Loucy (cell line): Measurements from ENCODE around the gene ZBED1.
"Not testable (repeated sequence)": the region's sequence is repeated elsewhere in the genome, so short reads cannot be mapped to it uniquely, and the experiment has no call there.

ENCODE experiments used
- H2AFZ ChIP-seq: fragments of 200-600 bp; sonication (generic); 2 replicates; pipeline ENCODE4 v1.6.0; 2016; ENCODE audit warnings: antibody characterized with exemption, mild to moderate bottlenecking, low read length, moderate library complexity
- H3F3A ChIP-seq: fragments of 200-600 bp; 2 replicates; pipeline ENCODE4 v1.6.0; 2016; ENCODE audit warnings: antibody characterized with exemption, low read depth, mild to moderate bottlenecking
- H3K27me3 ChIP-seq: fragments of 200-600 bp; sonication (generic); 2 replicates; pipeline ENCODE4 v1.6.1; 2014; ENCODE audit warnings: low read length, mild to moderate bottlenecking; ENCODE audit not compliant: insufficient read depth, poor library complexity, severe bottlenecking
- H3K36me3 ChIP-seq: fragments of 200-600 bp; sonication (generic); 2 replicates; pipeline ENCODE4 v1.6.1; 2016; ENCODE audit warnings: low read length; ENCODE audit not compliant: insufficient read depth
- H3K4me1 ChIP-seq: fragments of 200-600 bp; sonication (generic); 2 replicates; pipeline ENCODE4 v1.5.1; 2014; ENCODE audit warnings: low read length, mild to moderate bottlenecking; ENCODE audit not compliant: insufficient read depth, poor library complexity, severe bottlenecking
- H3K4me2 ChIP-seq: fragments of 200-600 bp; sonication (generic); 2 replicates; pipeline ENCODE4 v1.6.0; 2014; ENCODE audit warnings: antibody characterized with exemption, low read length, low read depth, mild to moderate bottlenecking; ENCODE audit not compliant: poor library complexity, severe bottlenecking
- H3K4me3 ChIP-seq: fragments of 200-600 bp; sonication (generic); 2 replicates; pipeline ENCODE4 v1.5.1; 2014; ENCODE audit warnings: low read length, mild to moderate bottlenecking, mixed read lengths; ENCODE audit not compliant: poor library complexity, severe bottlenecking
- H3K79me2 ChIP-seq: fragments of 200-600 bp; sonication (generic); 2 replicates; pipeline ENCODE4 v1.6.1; 2014; ENCODE audit warnings: low read length; ENCODE audit not compliant: insufficient read depth
- H3K9ac ChIP-seq: fragments of 200-600 bp; sonication (generic); 2 replicates; pipeline ENCODE4 v1.6.0; 2014; ENCODE audit warnings: mild to moderate bottlenecking, low read depth, low read length, moderate library complexity; ENCODE audit not compliant: poor library complexity, severe bottlenecking
- H3K9me2 ChIP-seq: fragments of 200-600 bp; sonication (generic); replicated peaks from 2 replicates; pipeline ENCODE4 v1.6.1; 2016; ENCODE audit warnings: low read depth, low read length, mixed read lengths
- H3K9me3 ChIP-seq: fragments of 200-600 bp; sonication (generic); 2 replicates; pipeline ENCODE4 v1.6.1; 2014; ENCODE audit warnings: mild to moderate bottlenecking, antibody characterized with exemption, low read length, low read depth; ENCODE audit not compliant: insufficient read depth
- H4K20me1 ChIP-seq: fragments of 200-600 bp; sonication (generic); 2 replicates; pipeline ENCODE4 v1.6.0; 2014; ENCODE audit warnings: antibody characterized with exemption, low read length, mild to moderate bottlenecking; ENCODE audit not compliant: insufficient read depth, poor library complexity, severe bottlenecking
- CTCF ChIP-seq: fragments of 200-600 bp; sonication (generic); conservative IDR thresholded peaks from 2 replicates; pipeline ENCODE4 v1.5.1; 2014; ENCODE audit warnings: mild to moderate bottlenecking, antibody characterized with exemption, low read length
- EZH2phosphoT487 ChIP-seq: fragments of 200-600 bp; IDR thresholded peaks from 2 replicates; pipeline ENCODE4 v1.6.1; 2018; ENCODE audit warnings: antibody characterized with exemption, mild to moderate bottlenecking, moderate library complexity, borderline replicate concordance

Gene ZBED1

GRCh38 chrX:2507904-2508627 is 7.3 kb upstream of the ZBED1 start:
- no peak for TF ChIP-seq EZH2phosphoT487
- no peak for TF ChIP-seq CTCF
- Histone ChIP-seq H3K9me2 (no peaks in the 10 kb centered on the region), H2AFZ (no peak overlapping the region), H3K27me3 (no peaks in the 10 kb centered on the region), H4K20me1 (no peaks in the 10 kb centered on the region), H3K36me3 (no peaks in the 10 kb centered on the region), H3K9me3 (no peaks in the 10 kb centered on the region), H3F3A (no peaks in the 10 kb centered on the region), H3K4me3 (no peak overlapping the region), H3K4me2 (no peak overlapping the region), H3K79me2 (no peaks in the 10 kb centered on the region), H3K9ac (no peak overlapping the region), H3K4me1 (no peaks in the 10 kb centered on the region)

- no peak overlapping the region for H3K4me3 ChIP-seq
- H3K4me2 ChIP-seq: no peak overlapping the region
- H3F3A ChIP-seq: no peaks in the 10 kb centered on the region
- no peaks in the 10 kb centered on the region for H3K9me3 ChIP-seq
- H3K36me3 ChIP-seq: no peaks in the 10 kb centered on the region
- H3K9me2 ChIP-seq: no peaks in the 10 kb centered on the region
- no peak overlapping the region for H3K9ac ChIP-seq
- H3K27me3 ChIP-seq: no peaks in the 10 kb centered on the region
- H3K4me1 ChIP-seq: no peaks in the 10 kb centered on the region
- no peaks in the 10 kb centered on the region for H3K79me2 ChIP-seq
- TF ChIP-seq CTCF: no peak
- no peak for TF ChIP-seq EZH2phosphoT487
- no peak overlapping the region for H2AFZ ChIP-seq
- H4K20me1 ChIP-seq: no peaks in the 10 kb centered on the region
Measured at GRCh38 chrX:2507196-2507595, 6.4 kb upstream of the ZBED1 start.

- not testable (repeated sequence) for H3F3A ChIP-seq, H3K79me2 ChIP-seq, H4K20me1 ChIP-seq
Measured at GRCh38 chrX:2505341-2505740, 4.6 kb upstream of the ZBED1 start.

GRCh38 chrX:2504706-2505332 is 4.0 kb upstream of the ZBED1 start:
- H3K4me2 ChIP-seq: no peak overlapping the region
- no peak overlapping the region for H3K4me3 ChIP-seq
- no peaks in the 10 kb centered on the region for H3K4me1 ChIP-seq
- H3K9ac ChIP-seq: no peak overlapping the region
- no peaks in the 10 kb centered on the region for H3K27me3 ChIP-seq
- TF ChIP-seq EZH2phosphoT487 (no peak), CTCF (no peak)
- no peak overlapping the region for H2AFZ ChIP-seq
- no peaks in the 10 kb centered on the region for H3K9me2 ChIP-seq
- H3K79me2 ChIP-seq: peaks cover 6% of the 10 kb centered on the region
- H3K36me3 ChIP-seq: no peaks in the 10 kb centered on the region
- H4K20me1 ChIP-seq: peaks cover 2% of the 10 kb centered on the region
- H3F3A ChIP-seq: no peaks in the 10 kb centered on the region
- H3K9me3 ChIP-seq: no peaks in the 10 kb centered on the region

More at GRCh38 chrX:2505341-2505740, 4.6 kb upstream of the ZBED1 start:
- not testable (repeated sequence) for H2AFZ ChIP-seq, H3K4me2 ChIP-seq, H3K36me3 ChIP-seq, H3K27me3 ChIP-seq, H3K4me1 ChIP-seq, H3K9me2 ChIP-seq, H3K9ac ChIP-seq, H3K9me3 ChIP-seq, H3K4me3 ChIP-seq
